Sigmoid colon (tissue), 7 donors: Measurements from ENCODE around the gene FHDC1. TPM values are rescaled to one million over a fixed set of nuclear protein-coding genes. Genes with fewer than 3 reads are reported as not detected.
A peak's percentile ranks its signal among the peaks of the same experiment; 100 is the strongest.

ENCODE experiments used
- DNase-seq: peaks from one replicate; pipeline ENCODE4 v3.0.0-alpha.2; 2019
- H3K27ac ChIP-seq, 4 donors: fragments of 200-600 bp; sonication (generic); one replicate each; pipeline ENCODE4 v1.5.1; 2016 to 2019; ENCODE audit warnings: mild to moderate bottlenecking in 1 of 4
- H3K27me3 ChIP-seq, 3 donors: fragments of 200-600 bp; sonication (generic); one replicate each; pipeline ENCODE4 v1.5.1; 2019; ENCODE audit warnings: mild to moderate bottlenecking in 1 of 3
- H3K36me3 ChIP-seq, 4 donors: fragments of 200-600 bp; sonication (generic); one replicate each; pipeline ENCODE4 v1.5.1; 2016 to 2019
- H3K4me1 ChIP-seq, 4 donors: fragments of 200-600 bp; sonication (generic); one replicate each; pipeline ENCODE4 v1.5.1; 2017 to 2019
- H3K4me3 ChIP-seq, 4 donors: fragments of 200-600 bp; sonication (generic); one replicate each; pipeline ENCODE4 v1.5.1; 2017 to 2019; ENCODE audit warnings: mild to moderate bottlenecking in 2 of 4, moderate library complexity in 1 of 4
- H3K9me3 ChIP-seq, 4 donors: fragments of 200-600 bp in 3 of 4; sonication (generic) in 3 of 4; one replicate each; pipeline versions ENCODE4 v1.5.1 to v1.6.1; 2013 to 2019
- EP300 ChIP-seq, 4 donors: sonication (generic); formaldehyde crosslinking; IDR thresholded peaks; one replicate each; pipeline ENCODE4 v1.6.1; 2017; ENCODE audit warnings: antibody characterized with exemption in 4 of 4
- POLR2A ChIP-seq, 2 donors: fragments of 450-650 bp; IDR thresholded peaks; one replicate each; pipeline ENCODE4 v1.6.1; 2016; ENCODE audit warnings: antibody characterized with exemption in 2 of 2, mild to moderate bottlenecking in 2 of 2, moderate library complexity in 2 of 2
- POLR2AphosphoS5 ChIP-seq, 4 donors: sonication (generic); formaldehyde crosslinking; IDR thresholded peaks; one replicate each; pipeline ENCODE4 v1.6.1; 2017; ENCODE audit warnings: antibody characterized with exemption in 4 of 4
- WGBS, 2 donors: extraction: QIAGEN DNeasy Blood & Tissue Kit; methylation state at CpG; one replicate each; pipeline ENCODE4 v1.1.7; 2013; 5-methylcytosine and 5-hydroxymethylcytosine counted together
- intact Hi-C: fragments of 100-400 bp; cut with DNase I; formaldehyde crosslinking; loops from one replicate; pipeline ENCODE4 v1.15.1; 2023
- polyA plus RNA-seq, 3 donors: library from polyadenylated mRNA; stranded (reverse); fragments of 200-250 nt; gene quantifications; one replicate each; pipeline ENCODE4 v1.2.3, GENCODE V29; 2013
- total RNA-seq, 4 donors: library from RNA; depleted of rRNA; stranded (reverse); fragments of >200 nt; gene quantifications; one replicate each; pipeline ENCODE4 v1.1.0, GENCODE V29; 2016
- TF ChIP-seq, protein P1 (sequence below), 4 experiments: fragments of 450-650 bp in 3 of 4; fragments of 200-600 bp in 1 of 4; IDR thresholded peaks; one replicate each; pipeline ENCODE4 v1.5.1; 2016 to 2019; ENCODE audit warnings: antibody characterized with exemption in 4 of 4, mild to moderate bottlenecking in 3 of 4, moderate library complexity in 2 of 4
- donor health status: healthy with polysubstance abuse.
- donor health status: Bipolar disorder and iron deficiency.
- donor health status: healthy.

FHDC1 gene
- total and polyA plus RNA-seq, 7 donors, result 0.66 to 7.2 (median 2.2) TPM

GRCh38 chr4:153004081-153004850 is 68.1 kb downstream of the FHDC1 start:
- no peak for TF ChIP-seq EP300 (IDR thresholded peaks at IDR 0.05)
- no peak for TF ChIP-seq POLR2AphosphoS5 (IDR thresholded peaks at IDR 0.05)

DNA sequence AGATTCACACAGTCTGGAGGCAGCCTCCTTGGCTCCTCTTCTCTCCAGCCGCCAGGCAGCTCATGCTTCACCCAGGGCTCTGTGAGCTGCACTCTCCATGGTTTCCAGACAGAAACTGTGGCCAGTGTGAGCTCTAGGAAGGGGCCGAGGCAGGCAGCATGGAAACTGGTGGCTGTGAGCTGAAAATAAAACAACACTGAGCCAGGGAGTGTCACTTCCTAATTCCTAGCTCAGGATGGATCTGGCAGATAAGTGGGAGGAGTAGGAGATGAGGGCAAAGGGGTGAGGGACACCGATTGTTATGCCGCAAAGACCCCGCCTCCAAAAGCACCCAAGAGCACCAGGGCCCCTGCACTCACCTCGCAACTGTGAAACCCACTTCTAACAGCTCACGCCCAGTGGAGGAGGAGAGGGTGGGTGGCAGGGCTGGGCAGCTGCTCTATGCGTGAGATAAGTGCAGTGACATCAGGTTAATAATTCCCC is 69.8 kb downstream of the FHDC1 start:
- H3K27me3 ChIP-seq, result no peaks in the 10 kb centered on the region
- no peak for TF ChIP-seq POLR2A (IDR thresholded peaks at IDR 0.05)
- TF ChIP-seq POLR2AphosphoS5 (IDR thresholded peaks at IDR 0.05), result no peak
- TF ChIP-seq, protein P1, sequence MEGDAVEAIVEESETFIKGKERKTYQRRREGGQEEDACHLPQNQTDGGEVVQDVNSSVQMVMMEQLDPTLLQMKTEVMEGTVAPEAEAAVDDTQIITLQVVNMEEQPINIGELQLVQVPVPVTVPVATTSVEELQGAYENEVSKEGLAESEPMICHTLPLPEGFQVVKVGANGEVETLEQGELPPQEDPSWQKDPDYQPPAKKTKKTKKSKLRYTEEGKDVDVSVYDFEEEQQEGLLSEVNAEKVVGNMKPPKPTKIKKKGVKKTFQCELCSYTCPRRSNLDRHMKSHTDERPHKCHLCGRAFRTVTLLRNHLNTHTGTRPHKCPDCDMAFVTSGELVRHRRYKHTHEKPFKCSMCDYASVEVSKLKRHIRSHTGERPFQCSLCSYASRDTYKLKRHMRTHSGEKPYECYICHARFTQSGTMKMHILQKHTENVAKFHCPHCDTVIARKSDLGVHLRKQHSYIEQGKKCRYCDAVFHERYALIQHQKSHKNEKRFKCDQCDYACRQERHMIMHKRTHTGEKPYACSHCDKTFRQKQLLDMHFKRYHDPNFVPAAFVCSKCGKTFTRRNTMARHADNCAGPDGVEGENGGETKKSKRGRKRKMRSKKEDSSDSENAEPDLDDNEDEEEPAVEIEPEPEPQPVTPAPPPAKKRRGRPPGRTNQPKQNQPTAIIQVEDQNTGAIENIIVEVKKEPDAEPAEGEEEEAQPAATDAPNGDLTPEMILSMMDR (IDR thresholded peaks at IDR 0.05), result no peak
- TF ChIP-seq EP300 (IDR thresholded peaks at IDR 0.05), result no peak
- no peak overlapping the region for H3K27ac ChIP-seq
- intact Hi-C loops, result no loop called here
- WGBS, 2 donors, result 68 to 73% methylated on average over 8 of the region's 8 CpGs
- no peak overlapping the region for H3K4me3 ChIP-seq
- H3K9me3 ChIP-seq, result no peaks in the 10 kb centered on the region
- peak; percentile 24 for DNase-seq
- no peaks in the 10 kb centered on the region for H3K36me3 ChIP-seq
- H3K4me1 ChIP-seq, result no peaks in the 10 kb centered on the region

More at GRCh38 chr4:153004081-153004850, 68.1 kb downstream of the FHDC1 start:
- intact Hi-C loops, result no loop called here
- Histone ChIP-seq H3K4me3 (no peak overlapping the region), H3K36me3 (no peaks in the 10 kb centered on the region), H3K4me1 (no peaks in the 10 kb centered on the region), H3K27me3 (no peaks in the 10 kb centered on the region), H3K9me3 (no peaks in the 10 kb centered on the region), H3K27ac (no peak overlapping the region)
- DNase-seq, result peak; percentile 20
- 77 to 78% methylated on average over 6 of the region's 6 CpGs for WGBS, 2 donors

DNA sequence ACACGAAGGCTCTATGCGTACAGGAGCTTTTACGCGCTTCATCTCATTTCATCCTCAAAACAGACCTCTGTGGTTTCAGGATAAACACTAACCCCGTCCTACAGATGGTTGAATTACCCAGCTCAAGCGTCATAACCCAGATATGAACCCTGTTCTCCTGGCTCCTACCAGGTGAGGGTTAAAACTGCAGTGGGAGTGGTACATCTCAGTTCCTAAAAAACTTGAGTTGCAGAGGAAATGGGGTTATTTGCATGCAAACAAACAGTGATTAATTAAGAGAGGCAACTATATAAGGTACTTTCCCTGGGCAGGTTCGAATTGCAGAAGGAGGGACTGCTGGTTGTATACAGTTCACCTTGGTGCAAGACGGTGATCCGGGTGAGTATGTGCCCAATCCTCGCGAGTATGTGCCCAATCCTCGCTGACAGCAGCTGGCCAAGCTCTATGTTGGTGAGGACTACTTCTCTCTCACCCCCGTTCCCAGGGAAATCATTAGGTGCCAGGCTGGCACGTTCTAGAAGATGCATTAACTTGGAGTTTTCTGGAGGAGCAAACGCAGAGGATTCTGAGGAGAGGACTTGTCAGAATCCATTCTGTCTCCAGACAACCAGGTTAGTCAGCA is 72.6 kb downstream of the FHDC1 start:
- intact Hi-C loops, result no loop called here
- no peaks in the 10 kb centered on the region for H3K9me3 ChIP-seq
- H3K36me3 ChIP-seq, result no peaks in the 10 kb centered on the region
- H3K27ac ChIP-seq, result no peak overlapping the region
- 80 to 86% methylated on average over 15 of the region's 15 CpGs for WGBS, 2 donors
- no peaks in the 10 kb centered on the region for H3K27me3 ChIP-seq
- DNase-seq, result no peak
- H3K4me1 ChIP-seq, result no peaks in the 10 kb centered on the region
- TF ChIP-seq EP300 (IDR thresholded peaks at IDR 0.05) (no peak), POLR2AphosphoS5 (IDR thresholded peaks at IDR 0.05) (no peak), POLR2A (IDR thresholded peaks at IDR 0.05) (no peak)
- TF ChIP-seq, protein P1 (IDR thresholded peaks at IDR 0.05), result no peak
- H3K4me3 ChIP-seq, result no peak overlapping the region

GRCh38 chr4:153010146-153010545 is 74.0 kb downstream of the FHDC1 start:
- Histone ChIP-seq H3K27me3 (no peaks in the 10 kb centered on the region), H3K4me1 (no peaks in the 10 kb centered on the region), H3K36me3 (no peaks in the 10 kb centered on the region), H3K27ac (no peak overlapping the region), H3K4me3 (no peak overlapping the region), H3K9me3 (no peaks in the 10 kb centered on the region)
- 73 to 78% methylated on average over 3 of the region's 3 CpGs for WGBS, 2 donors
- intact Hi-C loops, result no loop called here
- TF ChIP-seq POLR2A (IDR thresholded peaks at IDR 0.05) (no peak), EP300 (IDR thresholded peaks at IDR 0.05) (no peak), POLR2AphosphoS5 (IDR thresholded peaks at IDR 0.05) (no peak)
- TF ChIP-seq, protein P1 (IDR thresholded peaks at IDR 0.05), result no peak
- no peak for DNase-seq

- no peak overlapping the region for H3K4me3 ChIP-seq
- no peaks in the 10 kb centered on the region for H3K27me3 ChIP-seq
- DNase-seq, result no peak
- no peak for TF ChIP-seq EP300 (IDR thresholded peaks at IDR 0.05)
- TF ChIP-seq, protein P1 (IDR thresholded peaks at IDR 0.05), result no peak
- TF ChIP-seq POLR2A (IDR thresholded peaks at IDR 0.05), result no peak
- no peak for TF ChIP-seq POLR2AphosphoS5 (IDR thresholded peaks at IDR 0.05)
- H3K9me3 ChIP-seq, result no peaks in the 10 kb centered on the region
- no peak overlapping the region for H3K27ac ChIP-seq
- H3K36me3 ChIP-seq, result no peaks in the 10 kb centered on the region
- H3K4me1 ChIP-seq, result no peaks in the 10 kb centered on the region
- intact Hi-C loops, result no loop called here
- 52 to 69% methylated on average over 5 of the region's 5 CpGs for WGBS, 2 donors
Measured at GRCh38 chr4:153013202-153013977, 77.3 kb downstream of the FHDC1 start.
